ENCODE measurements around the gene MEOX1.
"Not testable (repeated sequence)": the region's sequence is repeated elsewhere in the genome, so short reads cannot be mapped to it uniquely, and the experiment has no call there.

MEOX1 gene

DNA sequence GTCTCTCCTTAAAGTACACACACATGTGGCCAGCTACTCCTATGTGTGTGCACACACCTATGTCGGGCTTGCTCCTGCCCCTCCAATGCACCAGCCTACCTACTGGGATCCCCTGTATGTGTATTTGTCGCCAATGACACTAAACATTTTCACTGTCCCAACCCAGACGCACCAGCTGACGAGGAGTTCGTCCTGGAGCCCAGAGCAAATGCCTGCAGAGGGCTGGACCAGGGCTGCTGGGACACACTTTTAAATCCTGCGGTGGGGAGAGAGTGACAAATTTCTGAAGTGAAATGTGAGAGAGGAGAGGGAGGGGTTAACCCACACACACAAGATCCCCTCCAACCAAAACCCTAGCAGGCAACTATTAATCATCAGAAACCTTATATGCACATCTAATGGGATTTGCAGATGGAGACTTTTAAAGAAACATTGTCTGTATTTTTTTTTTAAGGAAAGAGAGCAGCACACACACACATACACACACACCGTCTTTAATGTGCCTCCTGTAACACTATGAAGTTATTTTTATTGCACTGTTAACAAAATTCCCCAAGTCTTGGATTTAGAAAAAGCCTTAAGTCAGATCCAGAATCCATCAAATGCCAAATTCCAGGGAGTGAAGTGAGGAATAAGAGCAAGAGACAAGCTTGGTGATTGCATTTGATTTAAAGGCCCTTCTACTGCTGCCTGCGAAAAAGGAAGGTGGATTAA, at the start of gene MEOX1:
Gene MEOX1 (minus strand): TSS at position 224 of the 714 bp plus-strand sequence. CDS start 388 bp downstream, outside the sequence.
- no peak for DNase-seq (ENCODE audit: low read depth)

- DNase-seq (ENCODE audit: low read depth): no peak
These were observed 48.4 kb upstream of the MEOX1 start for GRCh38 chr17:43710101-43710500.

DNA sequence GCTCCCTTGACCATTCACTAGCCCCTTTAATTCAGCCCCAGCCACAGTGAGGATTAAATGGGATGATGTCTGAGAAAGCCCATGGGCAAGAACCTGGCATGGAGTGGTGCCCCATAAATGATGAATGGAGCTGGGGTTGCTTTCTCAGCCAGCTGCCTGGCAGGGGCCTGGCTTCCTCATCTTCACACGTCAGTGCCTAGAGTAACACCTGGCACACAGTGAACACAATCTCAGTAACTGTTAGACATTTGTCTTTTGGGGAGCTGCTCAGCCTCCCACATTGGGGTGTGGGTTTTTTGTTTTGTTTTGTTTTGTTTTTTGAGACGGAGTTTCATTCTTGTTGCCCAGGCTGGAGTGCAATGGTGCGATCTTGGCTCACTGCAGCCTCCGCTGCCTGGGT, 47.5 kb upstream of the MEOX1 start:
- DNase-seq (ENCODE audit: low read depth): no peak

DNA sequence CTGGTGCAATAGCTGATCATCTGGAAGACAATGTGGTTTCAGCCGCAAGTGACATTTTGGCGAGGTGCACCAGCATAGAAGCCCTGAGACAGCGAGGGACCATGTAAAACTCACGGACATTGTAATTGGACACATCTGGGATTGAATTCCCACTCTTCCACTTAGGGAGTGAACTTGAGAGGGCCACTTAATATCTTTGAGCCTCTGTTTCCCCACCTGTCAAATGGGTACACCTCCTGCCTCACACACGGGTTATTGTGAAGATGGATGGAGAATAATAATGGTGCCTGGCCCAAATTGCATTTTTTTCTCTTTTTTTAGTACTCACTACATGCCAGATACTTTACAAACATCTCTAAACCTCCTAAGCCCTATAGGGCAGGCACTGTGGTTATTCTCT, 45.5 kb upstream of the MEOX1 start:
- no peak for DNase-seq (ENCODE audit: low read depth)

DNA sequence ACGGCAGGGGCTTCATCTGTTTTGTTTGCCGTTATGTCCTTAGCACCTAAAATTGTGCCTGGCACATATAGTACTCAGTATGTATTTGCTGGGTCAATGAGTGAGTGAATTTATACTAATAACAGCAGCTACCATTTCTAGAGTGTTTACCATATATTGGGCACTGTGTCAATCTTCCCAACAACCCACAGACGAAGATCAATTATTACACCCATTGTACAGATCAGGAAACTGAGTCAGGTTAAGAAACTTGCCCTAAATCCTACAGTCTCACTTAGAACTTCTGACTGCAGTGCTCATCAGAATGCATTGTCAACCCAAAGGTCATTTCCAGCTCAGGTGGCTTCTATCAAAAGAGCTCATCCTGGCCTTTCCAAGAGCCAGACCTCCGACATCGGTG, 44.5 kb upstream of the MEOX1 start:
- no peak for DNase-seq (ENCODE audit: low read depth)

DNA sequence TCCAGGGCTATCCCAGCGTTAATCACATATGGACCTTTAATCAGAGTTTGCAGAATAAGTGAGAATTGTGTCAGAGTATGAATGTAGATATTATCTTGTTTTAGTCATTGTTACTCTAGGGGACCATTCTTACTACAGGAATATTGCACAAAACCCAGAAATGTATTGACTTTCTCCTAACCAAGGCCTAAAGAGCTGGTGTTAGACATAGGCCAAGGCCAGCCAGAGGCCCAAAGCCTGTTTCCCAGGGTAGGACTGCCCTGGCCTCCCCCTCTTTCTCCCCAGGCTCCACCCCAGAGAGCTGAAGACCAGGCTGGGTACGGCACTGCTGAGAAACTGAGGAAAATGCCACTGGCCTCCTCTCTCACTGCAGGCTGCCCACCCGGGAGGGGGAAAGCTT, 41.9 kb upstream of the MEOX1 start:
- DNase-seq (ENCODE audit: low read depth): no peak

- no peak for DNase-seq (ENCODE audit: low read depth)
These were observed 40.9 kb upstream of the MEOX1 start for GRCh38 chr17:43702637-43703036.

GRCh38 chr17:43701318-43701743, 39.6 kb upstream of the MEOX1 start:
- peak; percentile 74 for DNase-seq (ENCODE audit: low read depth)

DNA sequence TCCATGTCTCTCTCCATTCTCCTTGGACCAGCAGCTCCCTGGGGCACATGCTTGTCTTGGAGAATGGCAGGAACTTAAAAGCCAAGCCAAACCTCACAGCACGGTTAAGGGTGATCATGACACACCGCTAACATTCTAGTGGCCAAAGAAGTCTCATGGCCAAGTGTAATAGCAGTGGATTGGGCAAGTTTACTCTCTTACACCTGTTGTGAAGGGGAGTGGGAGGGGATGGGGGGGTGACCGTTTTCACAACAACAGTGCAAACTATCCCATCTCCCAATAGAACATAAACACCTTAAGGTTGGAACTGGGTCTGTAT, 37.7 kb upstream of the MEOX1 start:
- DNase-seq (ENCODE audit: low read depth): no peak

DNA sequence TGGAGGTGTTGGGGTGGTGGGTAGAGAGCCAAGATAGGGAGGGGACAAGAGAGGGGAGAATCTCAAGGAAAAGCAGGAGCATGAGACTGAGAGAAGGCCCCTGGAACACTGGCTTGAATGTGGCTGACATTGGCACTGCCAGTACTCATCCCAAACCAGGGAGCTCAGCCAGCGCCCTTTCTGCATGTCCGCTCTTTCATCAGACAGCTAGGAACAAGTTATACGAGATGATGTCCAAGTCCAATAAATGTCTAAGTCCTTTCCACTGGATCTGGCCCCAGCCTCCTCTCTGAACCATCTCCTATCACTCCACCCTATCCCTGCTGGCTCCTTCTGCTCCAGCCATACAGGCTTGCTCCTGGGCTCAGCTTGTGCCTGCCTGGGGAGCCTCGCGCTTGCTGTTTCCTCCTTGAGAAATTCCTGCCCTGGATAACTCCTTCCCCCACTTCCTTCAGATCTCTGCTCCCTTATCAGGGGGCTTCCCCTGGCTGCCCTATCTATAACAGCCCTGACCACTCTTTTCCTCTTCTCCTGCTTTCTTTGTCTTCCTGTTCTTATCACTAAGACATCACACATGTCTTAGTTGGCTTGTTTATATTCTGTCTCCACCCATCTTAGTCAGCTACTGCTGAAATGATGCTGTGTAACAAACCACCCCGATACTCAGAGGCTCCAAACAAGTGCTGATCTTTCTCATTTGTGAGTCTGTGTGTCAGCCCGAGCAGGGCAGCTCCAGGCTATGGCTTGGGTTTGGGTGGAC, 37.1 kb upstream of the MEOX1 start:
- no peak for DNase-seq (ENCODE audit: low read depth)

GRCh38 chr17:43697937-43698336, 36.2 kb upstream of the MEOX1 start:
- no peak for DNase-seq (ENCODE audit: low read depth)

DNA sequence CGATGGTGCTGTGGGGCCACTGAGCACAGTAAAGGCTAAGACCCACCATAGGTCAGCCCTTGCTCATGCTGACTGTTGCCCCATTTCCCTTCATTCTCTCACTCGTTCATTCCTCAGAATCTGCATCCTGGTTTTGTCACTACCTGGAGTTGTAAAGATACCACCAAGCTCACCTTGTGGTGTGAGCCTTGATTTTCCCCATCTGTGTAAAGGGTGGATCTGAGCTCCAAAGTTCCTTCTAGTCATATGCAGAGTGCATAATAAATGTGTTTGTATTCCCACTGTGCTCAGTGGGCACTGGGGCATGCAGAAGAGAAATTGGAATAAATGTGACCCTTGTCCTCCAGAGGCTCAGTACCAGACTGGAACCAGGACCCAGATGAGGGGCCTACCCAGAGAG, 35.2 kb upstream of the MEOX1 start:
- no peak for DNase-seq (ENCODE audit: low read depth)

DNA sequence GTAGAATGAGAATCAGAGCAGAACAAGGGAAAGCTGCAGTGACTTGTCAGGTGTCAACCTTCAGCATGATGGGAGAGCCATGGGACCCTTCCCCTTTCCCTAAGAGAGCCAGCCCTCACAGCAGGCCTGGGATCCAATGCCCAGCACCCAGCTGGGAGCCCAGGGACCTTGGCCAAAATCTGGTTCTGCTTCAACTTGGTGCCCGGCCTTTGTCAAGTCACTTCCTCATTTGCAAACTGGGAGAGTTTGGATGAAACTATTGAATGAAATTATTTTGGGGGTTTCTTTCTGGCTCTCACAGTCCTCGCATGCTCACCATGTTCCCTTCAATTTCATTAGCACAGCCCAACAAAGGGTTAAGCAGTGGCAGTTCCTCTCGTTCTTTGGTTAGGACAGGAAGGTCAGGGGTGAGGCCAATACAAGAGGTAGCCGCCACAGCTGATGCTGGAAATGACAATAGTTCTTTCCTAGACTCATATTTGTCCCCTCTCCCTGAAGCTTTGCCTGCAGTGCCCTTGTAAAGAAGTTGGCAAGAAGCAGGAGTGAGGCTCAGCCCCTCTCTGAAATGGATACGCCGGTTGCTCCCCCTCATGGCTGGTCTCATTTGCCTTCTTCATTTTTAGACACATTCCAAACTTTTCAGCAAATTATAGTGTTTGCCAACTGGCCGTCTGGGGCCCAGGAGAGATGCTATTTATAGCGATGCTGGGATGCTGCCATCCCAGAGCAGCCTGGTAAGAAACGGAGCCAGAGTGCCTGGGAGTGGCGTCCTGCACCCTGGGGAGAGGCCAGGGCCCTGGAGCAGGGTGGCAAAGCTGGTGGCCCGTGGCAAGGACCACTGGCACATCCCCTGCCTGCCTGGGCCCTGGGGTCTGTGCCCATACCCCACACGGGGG, 34.5 kb upstream of the MEOX1 start:
- no peak for DNase-seq (ENCODE audit: low read depth)

DNA sequence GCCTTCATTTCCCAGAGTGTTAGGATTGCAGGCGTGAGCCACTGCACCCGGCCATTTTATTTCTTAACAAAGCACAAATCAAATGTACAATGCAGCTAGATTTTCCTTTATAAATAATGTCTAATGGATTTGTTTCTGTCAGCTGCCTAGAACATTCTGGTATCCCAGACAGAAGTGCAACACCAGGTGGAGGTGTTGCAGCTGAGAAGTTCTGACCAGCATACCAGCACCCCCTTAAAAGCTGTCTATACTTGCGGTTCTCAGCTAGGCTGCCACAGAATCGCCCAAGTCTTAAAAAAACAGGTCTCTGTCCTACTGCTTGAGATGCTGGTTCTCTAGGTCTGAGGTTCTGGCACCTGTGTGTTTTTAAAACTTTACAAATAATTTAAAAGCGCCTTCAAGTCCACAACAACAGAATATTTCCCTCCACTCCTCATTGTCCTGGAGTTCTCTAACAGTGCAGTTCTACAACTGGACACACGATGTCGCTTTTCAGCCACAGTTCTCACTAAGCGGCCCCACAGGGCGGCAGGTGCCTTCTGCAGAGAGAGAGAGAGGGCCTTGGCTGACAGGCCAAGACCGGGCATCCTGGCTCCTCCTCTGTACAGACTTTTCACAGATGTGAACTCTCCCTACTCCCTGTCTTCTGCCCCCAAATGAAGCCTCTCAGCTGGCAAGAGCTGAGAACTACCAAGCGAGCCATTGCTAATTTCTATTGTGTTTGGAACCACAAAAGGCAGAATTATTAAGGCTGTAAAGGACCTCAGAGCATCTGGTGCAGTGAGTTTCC, 32.6 kb upstream of the MEOX1 start:
- no peak for DNase-seq (ENCODE audit: low read depth)

DNA sequence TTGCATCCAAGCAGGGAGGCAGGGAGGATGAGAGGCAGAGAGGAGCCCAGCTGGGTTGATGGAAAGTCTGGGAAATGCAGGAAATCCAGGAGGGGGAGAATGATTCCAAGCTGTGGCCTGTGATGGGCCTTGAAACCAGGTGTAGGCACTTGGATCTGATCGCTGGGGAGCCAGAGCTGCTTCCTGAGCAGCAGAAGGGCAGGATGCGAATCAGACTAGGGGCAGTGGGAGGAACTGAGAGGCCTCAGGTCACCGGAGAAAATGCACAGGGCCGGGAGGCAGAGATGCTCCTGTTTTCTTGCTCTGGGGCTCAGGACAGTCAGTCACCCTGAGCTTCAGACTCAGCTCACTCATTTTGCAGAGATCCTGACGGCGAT, 29.6 kb upstream of the MEOX1 start:
- no peak for DNase-seq (ENCODE audit: low read depth)

GRCh38 chr17:43690624-43691316, 29.0 kb upstream of the MEOX1 start:
- DNase-seq (ENCODE audit: low read depth): no peak

- no peak for DNase-seq (ENCODE audit: low read depth)
These were observed 28.1 kb upstream of the MEOX1 start for GRCh38 chr17:43689814-43690213.

DNA sequence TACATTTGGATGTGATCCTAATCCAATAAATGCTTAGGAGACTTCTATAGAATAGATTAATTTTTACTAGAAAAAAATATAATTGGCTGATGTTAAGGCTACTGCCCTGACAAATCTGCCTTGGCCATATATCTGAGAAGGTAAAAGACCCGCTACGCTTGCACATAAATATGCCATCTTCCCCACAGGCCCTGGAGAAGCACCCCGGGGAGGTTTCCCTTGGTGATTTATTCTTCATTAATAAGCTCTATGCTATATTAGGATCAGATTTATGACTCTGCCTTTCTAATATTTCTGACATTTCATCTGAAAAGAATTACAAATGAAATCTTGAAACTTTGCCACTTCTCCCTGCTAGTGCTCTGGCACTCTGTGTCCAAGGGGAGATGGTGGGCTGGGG, 27.4 kb upstream of the MEOX1 start:
- no peak for DNase-seq (ENCODE audit: low read depth)

DNA sequence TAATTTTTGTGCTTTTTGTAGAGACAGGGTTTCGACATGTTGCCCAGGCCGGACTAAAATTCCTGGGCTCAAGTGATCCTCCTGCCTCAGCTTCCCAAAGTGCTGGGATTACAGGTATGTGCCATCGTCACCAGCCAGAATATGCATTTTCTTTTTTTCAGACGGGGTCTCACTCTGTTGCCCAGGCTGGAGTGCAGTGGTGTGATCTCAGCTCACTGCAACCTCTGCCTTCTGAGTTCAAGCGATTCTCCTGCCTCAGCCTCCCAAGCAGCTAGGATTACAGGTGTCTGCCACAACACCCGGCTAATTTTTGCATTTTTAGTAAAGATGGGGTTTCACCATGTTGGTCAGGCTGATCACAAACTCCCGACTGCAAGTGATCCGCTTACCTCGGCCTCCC, 25.2 kb upstream of the MEOX1 start:
- DNase-seq (ENCODE audit: low read depth): not testable (repeated sequence)

DNA sequence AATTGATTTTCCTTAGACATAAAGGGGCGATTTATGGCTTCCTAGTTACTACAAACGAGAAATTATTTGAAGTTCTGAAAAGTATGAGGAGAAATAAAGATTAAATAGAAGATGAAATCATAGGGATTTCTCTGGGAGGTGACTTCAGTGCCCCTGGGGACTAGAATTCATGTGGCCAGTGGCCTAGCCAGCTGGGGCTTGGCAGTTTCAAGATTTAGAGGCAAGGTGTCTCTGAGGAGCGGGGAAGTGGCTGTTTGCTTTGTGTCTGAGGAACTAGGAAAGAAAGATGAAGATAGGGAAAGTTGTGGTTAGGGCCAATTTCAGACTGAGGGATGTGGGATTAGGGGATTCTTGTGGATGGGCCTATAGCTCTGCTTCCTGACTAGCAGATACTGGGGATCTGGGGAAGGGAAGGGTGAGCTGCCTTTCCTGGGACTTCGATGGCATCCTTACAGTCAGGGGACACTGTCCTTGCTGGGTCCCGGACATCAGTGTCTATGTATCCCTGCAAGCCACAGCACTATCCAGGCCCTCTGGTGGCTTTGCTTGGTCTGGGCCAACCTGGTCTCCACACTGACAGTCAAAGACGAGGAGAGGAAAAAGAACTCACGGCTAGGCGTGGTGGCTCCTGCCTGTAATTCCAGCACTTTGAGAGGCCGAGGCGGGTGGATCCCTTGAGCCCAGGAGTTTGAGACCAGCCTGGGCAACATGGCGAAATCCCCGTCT, 22.4 kb upstream of the MEOX1 start:
- no peak for DNase-seq (ENCODE audit: low read depth)

- no peak for DNase-seq (ENCODE audit: low read depth)
These were observed 18.7 kb upstream of the MEOX1 start for GRCh38 chr17:43680461-43680860.
